Measurements from ENCODE around the gene ZNF83. TPM values are rescaled to one million over a fixed set of nuclear protein-coding genes. Genes with fewer than 3 reads are reported as not detected.

ZNF83 gene
- total RNA-seq, 2 experiments from 2014 or later, result 58.7 to 60.2 TPM

DNA sequence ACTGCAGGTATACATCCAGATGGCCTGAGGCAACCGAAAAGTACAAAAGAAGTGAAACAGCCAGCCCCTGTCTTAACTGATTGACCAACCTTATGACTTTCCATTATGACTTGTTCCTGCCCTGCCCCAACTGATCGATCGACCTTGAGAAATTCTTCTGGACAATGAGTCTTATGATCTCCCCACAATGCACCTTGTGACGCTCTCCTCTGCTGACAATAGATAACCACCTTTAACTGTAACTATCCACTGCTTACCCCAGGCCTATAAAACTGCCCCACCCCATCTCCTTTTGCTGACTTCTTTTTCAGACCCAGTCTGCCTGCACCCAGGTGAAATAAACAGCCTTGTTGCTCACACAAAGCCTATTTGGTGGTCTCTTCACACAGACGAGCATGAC lies 11.2 kb downstream of the ZNF83 start:
- POLR2A ChIA-PET, result no interaction called here
- no peak overlapping the region for H3K27ac Mint-ChIP-seq
- H3K9me3 ChIP-seq (ENCODE audit: control insufficient read depth in 1 of 2, insufficient read depth in 1 of 2, low read length in 2 of 2), result peaks cover 0 to 4% of the 10 kb centered on the region in 2 experiments
- peaks cover 16% of the 10 kb centered on the region for H3K4me1 Mint-ChIP-seq (ENCODE audit: low read depth)
- no peak for DNase-seq
- CTCF ChIA-PET, result no interaction called here
- H3K36me3 ChIP-seq (ENCODE audit: insufficient read depth, low read length), result peaks cover 55% of the 10 kb centered on the region
- H3K36me3 Mint-ChIP-seq (ENCODE audit: low read depth), result peaks cover 42% of the 10 kb centered on the region
- ATAC-seq (ENCODE audit: poor library complexity), result no peak
- intact Hi-C loops (cut with DNase I, micrococcal nuclease), result no loop called here
- no peaks in the 10 kb centered on the region for H3K27me3 Mint-ChIP-seq
- H3K4me1 ChIP-seq (ENCODE audit: insufficient read depth, low read length), result no peaks in the 10 kb centered on the region
- H3K27ac ChIP-seq (ENCODE audit: low read depth in 1 of 2, low read length in 2 of 2), result no peak overlapping the region
- H3K27me3 ChIP-seq (ENCODE audit: control insufficient read depth in 1 of 2, insufficient read depth in 2 of 2, low read length in 2 of 2), result no peaks in the 10 kb centered on the region
- no peak overlapping the region for H3K4me3 Mint-ChIP-seq
- H3K9me3 Mint-ChIP-seq, result no peaks in the 10 kb centered on the region
- TF ChIP-seq, protein P1, sequence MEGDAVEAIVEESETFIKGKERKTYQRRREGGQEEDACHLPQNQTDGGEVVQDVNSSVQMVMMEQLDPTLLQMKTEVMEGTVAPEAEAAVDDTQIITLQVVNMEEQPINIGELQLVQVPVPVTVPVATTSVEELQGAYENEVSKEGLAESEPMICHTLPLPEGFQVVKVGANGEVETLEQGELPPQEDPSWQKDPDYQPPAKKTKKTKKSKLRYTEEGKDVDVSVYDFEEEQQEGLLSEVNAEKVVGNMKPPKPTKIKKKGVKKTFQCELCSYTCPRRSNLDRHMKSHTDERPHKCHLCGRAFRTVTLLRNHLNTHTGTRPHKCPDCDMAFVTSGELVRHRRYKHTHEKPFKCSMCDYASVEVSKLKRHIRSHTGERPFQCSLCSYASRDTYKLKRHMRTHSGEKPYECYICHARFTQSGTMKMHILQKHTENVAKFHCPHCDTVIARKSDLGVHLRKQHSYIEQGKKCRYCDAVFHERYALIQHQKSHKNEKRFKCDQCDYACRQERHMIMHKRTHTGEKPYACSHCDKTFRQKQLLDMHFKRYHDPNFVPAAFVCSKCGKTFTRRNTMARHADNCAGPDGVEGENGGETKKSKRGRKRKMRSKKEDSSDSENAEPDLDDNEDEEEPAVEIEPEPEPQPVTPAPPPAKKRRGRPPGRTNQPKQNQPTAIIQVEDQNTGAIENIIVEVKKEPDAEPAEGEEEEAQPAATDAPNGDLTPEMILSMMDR (IDR thresholded peaks at IDR 0.05), result no peak
- no peak overlapping the region for H3K4me3 ChIP-seq (ENCODE audit: low read length)

DNA sequence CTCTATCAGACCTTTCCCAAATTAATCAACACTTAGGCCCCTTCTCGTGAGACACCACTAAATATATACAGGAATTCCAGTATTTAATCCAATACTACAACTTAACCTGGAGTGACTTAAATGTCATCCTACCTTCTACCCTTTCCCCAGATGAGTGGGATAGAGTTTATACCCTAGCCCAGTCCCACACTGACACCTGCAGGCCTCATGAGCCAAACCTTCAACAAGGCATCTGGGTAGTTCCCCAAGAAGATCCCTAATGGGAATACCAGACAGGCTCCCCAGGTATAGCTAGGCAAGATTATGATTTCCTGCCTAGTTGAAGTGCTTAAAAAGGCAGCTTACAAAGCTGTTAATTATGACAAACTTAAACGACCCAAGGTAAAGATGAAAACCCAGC lies 15.9 kb downstream of the ZNF83 start:
- Histone ChIP-seq H3K27ac (ENCODE audit: low read depth in 1 of 2, low read length in 2 of 2) (no peak overlapping the region), H3K4me3 (ENCODE audit: low read length) (no peak overlapping the region), H3K4me1 (ENCODE audit: insufficient read depth, low read length) (no peaks in the 10 kb centered on the region), H3K36me3 (ENCODE audit: insufficient read depth, low read length) (peaks cover 71% of the 10 kb centered on the region), H3K9me3 (ENCODE audit: control insufficient read depth in 1 of 2, insufficient read depth in 1 of 2, low read length in 2 of 2) (peaks cover 0 to 14% of the 10 kb centered on the region in 2 experiments), H3K27me3 (ENCODE audit: control insufficient read depth in 1 of 2, insufficient read depth in 2 of 2, low read length in 2 of 2) (no peaks in the 10 kb centered on the region)
- ChIA-PET CTCF (no interaction called here), POLR2A (no interaction called here)
- peaks cover 18% of the 10 kb centered on the region for H3K4me1 Mint-ChIP-seq (ENCODE audit: low read depth)
- intact Hi-C loops (cut with DNase I, micrococcal nuclease), result no loop called here
- H3K36me3 Mint-ChIP-seq (ENCODE audit: low read depth), result no peaks in the 10 kb centered on the region
- TF ChIP-seq, protein P1 (IDR thresholded peaks at IDR 0.05), result no peak
- no peaks in the 10 kb centered on the region for H3K9me3 Mint-ChIP-seq
- ATAC-seq (ENCODE audit: poor library complexity), result no peak
- no peak overlapping the region for H3K4me3 Mint-ChIP-seq
- H3K27me3 Mint-ChIP-seq, result no peaks in the 10 kb centered on the region
- H3K27ac Mint-ChIP-seq, result no peak overlapping the region
- no peak for DNase-seq

- ChIA-PET POLR2A (no interaction called here), CTCF (no interaction called here)
- H3K4me1 ChIP-seq (ENCODE audit: insufficient read depth, low read length), result no peaks in the 10 kb centered on the region
- H3K4me3 ChIP-seq (ENCODE audit: low read length), result no peak overlapping the region
- H3K27me3 ChIP-seq (ENCODE audit: control insufficient read depth in 1 of 2, insufficient read depth in 2 of 2, low read length in 2 of 2), result no peaks in the 10 kb centered on the region
- no peak overlapping the region for H3K27ac ChIP-seq (ENCODE audit: low read depth in 1 of 2, low read length in 2 of 2)
- Mint-ChIP-seq H3K4me1 (ENCODE audit: low read depth) (peaks cover 23% of the 10 kb centered on the region), H3K27me3 (no peaks in the 10 kb centered on the region), H3K9me3 (peaks cover 4% of the 10 kb centered on the region), H3K36me3 (ENCODE audit: low read depth) (no peaks in the 10 kb centered on the region), H3K27ac (no peak overlapping the region), H3K4me3 (no peak overlapping the region)
- DNase-seq (no peak), ATAC-seq (ENCODE audit: poor library complexity) (no peak)
- H3K36me3 ChIP-seq (ENCODE audit: insufficient read depth, low read length), result peaks cover 69% of the 10 kb centered on the region
- H3K9me3 ChIP-seq (ENCODE audit: control insufficient read depth in 1 of 2, insufficient read depth in 1 of 2, low read length in 2 of 2), result peaks cover 2 to 21% of the 10 kb centered on the region in 2 experiments
- TF ChIP-seq, protein P1 (IDR thresholded peaks at IDR 0.05), result no peak
- intact Hi-C loops (cut with DNase I, micrococcal nuclease), result no loop called here
Observed at GRCh38 chr19:52621376-52621775, 16.8 kb downstream of the ZNF83 start.
